SU-DHL-6 (cell line): ENCODE results near the gene USP47.

Source experiments
- H2AFZ ChIP-seq: fragments of 200-600 bp; sonication (generic); 2 replicates; pipeline ENCODE4 v1.6.1; 2014; ENCODE audit warnings: low read depth, mild to moderate bottlenecking, moderate library complexity, mixed read lengths, antibody characterized with exemption, low read length; ENCODE audit not compliant: severe bottlenecking
- H3F3A ChIP-seq: fragments of 200-600 bp; shearing (Covaris generic); 2 replicates; pipeline ENCODE4 v1.6.0; 2016; ENCODE audit warnings: antibody characterized with exemption, mild to moderate bottlenecking; ENCODE audit not compliant: insufficient read depth
- H3K27ac ChIP-seq: fragments of 200-600 bp; sonication (generic); 2 replicates; pipeline ENCODE4 v1.5.1; 2016; ENCODE audit warnings: low read depth, mild to moderate bottlenecking, low read length, moderate library complexity, mixed read lengths
- H3K27me3 ChIP-seq: fragments of 200-600 bp; sonication (generic), shearing (Covaris generic); 2 replicates; pipeline ENCODE4 v1.6.0; 2014; ENCODE audit warnings: mild to moderate bottlenecking, low read length
- H3K36me3 ChIP-seq: fragments of 200-600 bp; sonication (generic); 2 replicates; pipeline ENCODE4 v1.6.1; 2014; ENCODE audit warnings: mild to moderate bottlenecking, low read length, mixed read lengths
- H3K4me2 ChIP-seq: fragments of 300-600, 200-600 bp; shearing (Covaris generic), sonication (generic); 2 replicates; pipeline ENCODE4 v1.6.0; 2014; ENCODE audit warnings: low read length, low read depth, mild to moderate bottlenecking; ENCODE audit not compliant: poor library complexity, severe bottlenecking
- H3K4me3 ChIP-seq: fragments of 200-600 bp; sonication (generic); 2 replicates; pipeline ENCODE4 v1.5.1; 2014; ENCODE audit warnings: antibody characterized with exemption, low read length, mild to moderate bottlenecking, mixed read lengths; ENCODE audit not compliant: insufficient read depth, poor library complexity, severe bottlenecking
- H3K79me2 ChIP-seq: fragments of 200-600 bp; sonication (generic); 2 replicates; pipeline ENCODE4 v1.6.1; 2014; ENCODE audit warnings: mild to moderate bottlenecking, low read length, moderate library complexity; ENCODE audit not compliant: insufficient read depth
- H3K9ac ChIP-seq: fragments of 200-600 bp; sonication (generic); 2 replicates; pipeline ENCODE4 v1.7.0; 2014; ENCODE audit warnings: mild to moderate bottlenecking, low read length
- H3K9me2 ChIP-seq: fragments of 200-600 bp; sonication (generic); replicated peaks from 2 replicates; pipeline ENCODE4 v1.6.1; 2014; ENCODE audit warnings: low read length; ENCODE audit not compliant: insufficient read depth
- H3K9me3 ChIP-seq: fragments of 200-600 bp; sonication (generic); 2 replicates; pipeline ENCODE4 v1.6.1; 2014; ENCODE audit warnings: low read length, mixed read lengths; ENCODE audit not compliant: insufficient read depth
- H4K20me1 ChIP-seq: fragments of 200-600 bp; sonication (generic); 2 replicates; pipeline ENCODE4 v1.6.1; 2014; ENCODE audit warnings: low read depth, mild to moderate bottlenecking, antibody characterized with exemption, low read length, moderate library complexity, mixed read lengths
- CTCF ChIP-seq: fragments of 200-600 bp; sonication (generic); IDR thresholded peaks from one replicate; pipeline ENCODE4 v1.5.1; 2017; ENCODE audit warnings: antibody characterized with exemption, mild to moderate bottlenecking, low read length, moderate library complexity; ENCODE audit not compliant: insufficient read depth, poor library complexity, severe bottlenecking
- EZH2phosphoT487 ChIP-seq: fragments of 200-600 bp; sonication (generic), shearing (Covaris generic); conservative IDR thresholded peaks from 2 replicates; pipeline ENCODE4 v1.6.1; 2018; ENCODE audit warnings: mild to moderate bottlenecking, antibody characterized with exemption, low read length, moderate library complexity, mixed read lengths

USP47 gene

DNA sequence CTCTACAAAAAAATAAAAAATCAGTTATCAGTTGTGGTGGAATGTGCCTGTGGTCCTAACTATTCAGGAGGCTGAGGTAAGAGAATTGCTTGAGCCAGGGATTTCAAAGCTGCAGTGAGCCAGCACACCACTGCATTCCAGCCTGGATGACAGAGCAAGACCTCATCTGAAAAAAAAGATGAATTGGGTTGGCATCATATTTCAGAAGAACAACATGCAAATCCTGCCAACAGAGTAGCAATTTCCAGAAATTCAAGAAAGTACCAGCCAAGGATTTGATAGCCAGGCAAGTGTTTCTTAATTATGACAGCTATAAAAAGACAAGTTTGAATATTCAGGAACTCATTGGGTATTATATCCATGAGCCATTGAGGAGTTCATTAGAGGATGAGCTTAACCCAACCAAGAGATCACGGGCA, 75.2 kb downstream of the USP47 start:
- Histone ChIP-seq H3K27ac (no peak overlapping the region), H4K20me1 (no peaks in the 10 kb centered on the region)
- TF ChIP-seq CTCF (no peak), EZH2phosphoT487 (no peak)

GRCh38 chr11:11923828-11924227, 82.1 kb downstream of the USP47 start:
- Histone ChIP-seq H3K36me3 (no peaks in the 10 kb centered on the region), H3K27ac (no peak overlapping the region), H3K9ac (no peak overlapping the region), H3K9me3 (no peaks in the 10 kb centered on the region), H3K27me3 (no peaks in the 10 kb centered on the region), H3K4me2 (no peak overlapping the region), H3K79me2 (no peaks in the 10 kb centered on the region), H4K20me1 (no peaks in the 10 kb centered on the region), H3K9me2 (no peaks in the 10 kb centered on the region), H3F3A (no peaks in the 10 kb centered on the region), H2AFZ (no peak overlapping the region), H3K4me3 (no peak overlapping the region)
- TF ChIP-seq CTCF: no peak
- TF ChIP-seq EZH2phosphoT487: no peak

More for the DNA sequence above, 75.2 kb downstream of the USP47 start:
- H3K9me2 ChIP-seq: no peaks in the 10 kb centered on the region
- H2AFZ ChIP-seq: no peak overlapping the region
- no peaks in the 10 kb centered on the region for H3K79me2 ChIP-seq
- H3F3A ChIP-seq: no peaks in the 10 kb centered on the region
- H3K9ac ChIP-seq: no peak overlapping the region
- H3K4me2 ChIP-seq: no peak overlapping the region
- H3K4me3 ChIP-seq: no peak overlapping the region
- no peaks in the 10 kb centered on the region for H3K27me3 ChIP-seq
- no peaks in the 10 kb centered on the region for H3K36me3 ChIP-seq
- no peaks in the 10 kb centered on the region for H3K9me3 ChIP-seq

GRCh38 chr11:11929920-11930319, 88.1 kb downstream of the USP47 start:
- no peak overlapping the region for H3K4me2 ChIP-seq
- TF ChIP-seq CTCF (no peak), EZH2phosphoT487 (no peak)
- H4K20me1 ChIP-seq: no peaks in the 10 kb centered on the region
- no peak overlapping the region for H3K9ac ChIP-seq
- peaks cover 23% of the 10 kb centered on the region; the same call in 1 of the 2 replicates for H3K36me3 ChIP-seq
- H3K79me2 ChIP-seq: no peaks in the 10 kb centered on the region
- no peaks in the 10 kb centered on the region for H3K9me2 ChIP-seq
- H3K27ac ChIP-seq: no peak overlapping the region
- no peak overlapping the region for H2AFZ ChIP-seq
- no peaks in the 10 kb centered on the region for H3F3A ChIP-seq
- no peaks in the 10 kb centered on the region for H3K27me3 ChIP-seq
- H3K9me3 ChIP-seq: no peaks in the 10 kb centered on the region
- no peak overlapping the region for H3K4me3 ChIP-seq
